Naive thymus-derived CD8-positive, alpha-beta T cell (primary cell): ENCODE measurements around the gene SCAMP3. TPM values are rescaled to one million over a fixed set of nuclear protein-coding genes. Genes with fewer than 3 reads are reported as not detected.
A peak's percentile ranks its signal among the peaks of the same experiment; 100 is the strongest.
"Not testable (repeated sequence)": the region's sequence is repeated elsewhere in the genome, so short reads cannot be mapped to it uniquely, and the experiment has no call there.

Experiments
- ATAC-seq, 2 donors: fragments of 150-1000 bp; cut with Tn5 transposase in 1 of 2; sonication (Bioruptor Pico), chemical (Tn5 transposase) in 1 of 2; 1 replicate in 1 of 2; 2 replicates in 1 of 2; pipeline ENCODE4 v1.10.0; 2021; ENCODE audit warnings: mild to moderate bottlenecking in 2 of 2, moderate library complexity in 2 of 2
- POLR2A ChIA-PET: fragments of 350-600 bp; sonication (Branson Sonifier 250); formaldehyde crosslinking; loops from one replicate; lab custom pipeline; 2021; ENCODE audit warnings: antibody characterized with exemption; lab: Charles Lee
- DNase-seq, 10 donors: peaks; one replicate each; pipeline versions ENCODE4 v3.0.0 to v3.0.0-alpha.2; 2020 to 2022
- H3K27ac Mint-ChIP-seq, 10 donors: one replicate each; pipeline ENCODE4 v1.8.0; 2020 to 2022; ENCODE audit warnings: mild to moderate bottlenecking in 10 of 10, mixed read lengths in 10 of 10, moderate library complexity in 4 of 10, inconsistent platforms in 1 of 10
- H3K27me3 Mint-ChIP-seq, 5 donors: one replicate each; pipeline ENCODE4 v1.8.0; 2021 to 2022; ENCODE audit warnings: mixed read lengths in 5 of 5
- H3K36me3 Mint-ChIP-seq, 3 donors: one replicate each; pipeline ENCODE4 v1.8.0; 2020 to 2022; ENCODE audit warnings: mixed read lengths in 3 of 3, mild to moderate bottlenecking in 2 of 3, inconsistent platforms in 1 of 3
- H3K4me1 Mint-ChIP-seq, 4 donors: one replicate each; pipeline ENCODE4 v1.8.0; 2021 to 2022; ENCODE audit warnings: mixed read lengths in 4 of 4
- H3K4me3 Mint-ChIP-seq, 10 donors: one replicate each; pipeline ENCODE4 v1.8.0; 2020 to 2022; ENCODE audit warnings: mild to moderate bottlenecking in 10 of 10, mixed read lengths in 10 of 10, moderate library complexity in 6 of 10, inconsistent platforms in 1 of 10
- H3K9me3 Mint-ChIP-seq, 9 donors: one replicate each; pipeline ENCODE4 v1.8.0; 2020 to 2022; ENCODE audit warnings: mixed read lengths in 9 of 9, mild to moderate bottlenecking in 3 of 9, inconsistent platforms in 1 of 9, moderate library complexity in 1 of 9
- polyA plus RNA-seq, 3 donors: library from polyadenylated mRNA; unstranded; fragments of 300-500 nt; fragmentation: Illumina TruSeq; gene quantifications; one replicate each; pipeline ENCODE4 v1.2.3, GENCODE V29; 2021
- total RNA-seq, 8 experiments: library from RNA in 2 of 8; stranded (reverse) in 2 of 8; gene quantifications; one replicate each; pipeline ENCODE4 v1.2.3 and lab custom pipeline; 2021 to 2026

SCAMP3 gene
- total and polyA plus RNA-seq, 5 experiments from 2014 or later, result 93.3 to 189 (median 124) TPM

- ATAC-seq, H3K27ac Mint-ChIP-seq, POLR2A ChIA-PET, DNase-seq, H3K27me3 Mint-ChIP-seq, H3K9me3 Mint-ChIP-seq: not testable (repeated sequence)
- Mint-ChIP-seq H3K4me3 (peak overlapping the region in 1 of 10 donors; percentile 24), H3K36me3 (peaks cover 0 to 38% (median 3%) of the 10 kb centered on the region in 3 donors), H3K4me1 (peaks cover 0 to 15% (median 7%) of the 10 kb centered on the region in 4 donors)
These were observed 26.8 kb downstream of the SCAMP3 start for GRCh38 chr1:155235375-155235774.

DNA sequence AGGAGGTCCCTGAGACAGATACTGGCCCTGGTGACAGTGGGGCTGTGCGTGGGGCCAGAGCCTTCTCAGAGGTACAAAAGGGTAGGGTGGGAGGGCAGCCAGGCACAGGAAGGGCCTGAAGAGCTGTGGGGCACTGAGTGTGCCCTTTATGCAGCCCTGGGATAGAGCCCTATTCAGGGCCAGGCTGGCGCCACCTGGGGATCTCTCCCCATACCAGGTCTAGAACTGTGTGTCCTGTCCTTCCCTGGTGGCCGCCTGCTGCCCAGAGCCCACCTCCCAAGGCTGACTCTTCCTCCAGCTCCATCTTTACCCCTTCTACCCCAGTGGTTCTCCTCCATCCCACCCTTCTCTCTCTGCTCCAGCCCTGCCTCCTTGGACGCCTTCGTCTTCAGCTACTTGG, 28.7 kb downstream of the SCAMP3 start:
- H3K27me3 Mint-ChIP-seq, H3K4me1 Mint-ChIP-seq, H3K4me3 Mint-ChIP-seq, H3K9me3 Mint-ChIP-seq, ATAC-seq, H3K27ac Mint-ChIP-seq, POLR2A ChIA-PET, DNase-seq: not testable (repeated sequence)
- H3K36me3 Mint-ChIP-seq, result peaks cover 0 to 27% (median 3%) of the 10 kb centered on the region in 3 donors

GRCh38 chr1:155232001-155232978, 29.9 kb downstream of the SCAMP3 start:
- DNase-seq, H3K4me3 Mint-ChIP-seq, H3K27me3 Mint-ChIP-seq, H3K9me3 Mint-ChIP-seq, ATAC-seq, POLR2A ChIA-PET: not testable (repeated sequence)
- Mint-ChIP-seq H3K27ac (peak overlapping the region in 2 of 10 donors; percentile 22 to 27), H3K36me3 (peaks cover 0 to 18% (median 3%) of the 10 kb centered on the region in 3 donors), H3K4me1 (peaks cover 0 to 11% (median 9%) of the 10 kb centered on the region in 4 donors)

GRCh38 chr1:155231302-155231701, 30.9 kb downstream of the SCAMP3 start:
- Mint-ChIP-seq H3K27ac (peak overlapping the region in 6 of 10 donors; percentile 6 to 78 (median 29)), H3K4me1 (peaks cover 3 to 21% (median 16%) of the 10 kb centered on the region in 4 donors)
- DNase-seq, H3K4me3 Mint-ChIP-seq, H3K9me3 Mint-ChIP-seq, POLR2A ChIA-PET, H3K36me3 Mint-ChIP-seq, H3K27me3 Mint-ChIP-seq, ATAC-seq: not testable (repeated sequence)

DNA sequence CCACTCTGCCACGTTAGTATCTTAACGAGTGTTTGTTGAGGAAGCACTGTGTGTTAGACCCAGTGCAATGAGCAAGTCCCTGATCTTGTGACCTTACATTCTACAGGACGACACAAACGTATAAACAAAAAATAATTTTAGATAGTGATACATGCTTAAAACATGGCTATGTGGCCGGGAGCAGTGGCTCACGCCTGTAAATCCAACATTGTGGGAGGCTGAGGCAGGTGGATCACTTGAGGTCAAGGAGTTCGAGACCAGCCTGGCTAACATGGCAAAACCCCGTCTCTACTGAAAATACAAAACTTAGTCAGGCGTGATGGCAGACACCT, 34.1 kb downstream of the SCAMP3 start:
- Mint-ChIP-seq H3K9me3 (no peaks in the 10 kb centered on the region), H3K36me3 (no peaks in the 10 kb centered on the region), H3K4me3 (peak overlapping the region; percentile 74 to 93 (median 87)), H3K4me1 (peaks cover 6 to 42% (median 24%) of the 10 kb centered on the region in 4 donors), H3K27ac (peak overlapping the region; percentile 84 to 98 (median 94)), H3K27me3 (no peaks in the 10 kb centered on the region)
- POLR2A ChIA-PET, result interaction anchor here (1.0 to 5.0 kb wide), 7 partner anchors 13 to 44 kb away, joined by 3 to 42 read pairs (median 6); partner anchors contain the start of genes MTX1 and THBS3
- ATAC-seq (no peak), DNase-seq (peak in 1 of 10 donors; percentile 17)

GRCh38 chr1:155227261-155228095, 34.7 kb downstream of the SCAMP3 start:
- H3K27ac Mint-ChIP-seq, result peak overlapping the region; percentile 84 to 98 (median 94)

GRCh38 chr1:155226910-155227260, 35.3 kb downstream of the SCAMP3 start:
- no peak for DNase-seq
- H3K4me1 Mint-ChIP-seq, result peaks cover 6 to 48% (median 24%) of the 10 kb centered on the region in 4 donors
- peaks cover 0 to 2% (median 0%) of the 10 kb centered on the region in 3 donors for H3K36me3 Mint-ChIP-seq
- POLR2A ChIA-PET, result interaction anchor here (0.9 to 5.0 kb wide), 11 partner anchors 14 to 53 kb away, joined by 3 to 42 read pairs (median 6); partner anchors contain the start of genes KRTCAP2, MTX1, THBS3 and TRIM46
- no peaks in the 10 kb centered on the region for H3K9me3 Mint-ChIP-seq
- ATAC-seq, result peak; percentile 5 to 23
- peak overlapping the region; percentile 84 to 98 (median 94) for H3K27ac Mint-ChIP-seq
- H3K4me3 Mint-ChIP-seq, result peak overlapping the region; percentile 74 to 93 (median 87)
- no peaks in the 10 kb centered on the region for H3K27me3 Mint-ChIP-seq

More at GRCh38 chr1:155227261-155228095, 34.7 kb downstream of the SCAMP3 start:
- Mint-ChIP-seq H3K9me3 (no peaks in the 10 kb centered on the region), H3K36me3 (no peaks in the 10 kb centered on the region), H3K4me1 (peaks cover 6 to 46% (median 24%) of the 10 kb centered on the region in 4 donors), H3K4me3 (peak overlapping the region; percentile 74 to 93 (median 87)), H3K27me3 (no peaks in the 10 kb centered on the region)
- ATAC-seq (peak; percentile 91 to 92), DNase-seq (peak; percentile 91 to 99 (median 98))
- POLR2A ChIA-PET, result interaction anchor here (0.9 to 5.0 kb wide), 11 partner anchors 14 to 54 kb away, joined by 3 to 42 read pairs (median 6); partner anchors contain the start of genes KRTCAP2, MTX1, THBS3 and TRIM46

GRCh38 chr1:155226188-155226909, 35.8 kb downstream of the SCAMP3 start:
- ATAC-seq, result peak; percentile 60 to 62
- H3K4me3 Mint-ChIP-seq, result peak overlapping the region; percentile 74 to 93 (median 87)
- peaks cover 0 to 2% (median 0%) of the 10 kb centered on the region in 3 donors for H3K36me3 Mint-ChIP-seq
- no peaks in the 10 kb centered on the region for H3K27me3 Mint-ChIP-seq
- H3K4me1 Mint-ChIP-seq, result peaks cover 6 to 48% (median 24%) of the 10 kb centered on the region in 4 donors
- H3K9me3 Mint-ChIP-seq, result no peaks in the 10 kb centered on the region
- DNase-seq, result peak; percentile 71 to 91 (median 81)
- H3K27ac Mint-ChIP-seq, result peak overlapping the region; percentile 84 to 98 (median 94)
- POLR2A ChIA-PET, result interaction anchor here (0.9 to 5.0 kb wide), 13 partner anchors 15 to 53 kb away, joined by 3 to 42 read pairs (median 7); partner anchors contain the start of genes KRTCAP2, MTX1, THBS3 and TRIM46

- Mint-ChIP-seq H3K27ac (peak overlapping the region in 6 of 10 donors; percentile 40 to 98 (median 86)), H3K4me1 (peaks cover 6 to 52% (median 24%) of the 10 kb centered on the region in 4 donors), H3K4me3 (peak overlapping the region in 1 of 10 donors; percentile 38)
- not testable (repeated sequence) for H3K9me3 Mint-ChIP-seq, H3K36me3 Mint-ChIP-seq, DNase-seq, ATAC-seq, H3K27me3 Mint-ChIP-seq
- POLR2A ChIA-PET, result interaction anchor here (1.7 to 5.0 kb wide), 4 partner anchors 16 to 31 kb away, joined by 8 to 27 read pairs (median 18); partner anchors contain the start of gene MTX1
These were observed 36.8 kb downstream of the SCAMP3 start for GRCh38 chr1:155225404-155225759.

GRCh38 chr1:155223047-155223446, 39.1 kb downstream of the SCAMP3 start:
- peak overlapping the region in 1 of 10 donors; percentile 59 for H3K27ac Mint-ChIP-seq
- peaks cover 0 to 2% (median 0%) of the 10 kb centered on the region in 3 donors for H3K36me3 Mint-ChIP-seq
- POLR2A ChIA-PET, result interaction anchor here (1.1 kb wide), 1 partner anchor 15 kb away, joined by 5 read pairs; the partner anchor contains the start of genes MTX1 and THBS3
- no peak for DNase-seq
- H3K9me3 Mint-ChIP-seq, result no peaks in the 10 kb centered on the region
- peaks cover 8 to 67% (median 32%) of the 10 kb centered on the region in 4 donors for H3K4me1 Mint-ChIP-seq
- H3K4me3 Mint-ChIP-seq, result no peak overlapping the region
- H3K27me3 Mint-ChIP-seq, result no peaks in the 10 kb centered on the region
- ATAC-seq, result no peak

DNA sequence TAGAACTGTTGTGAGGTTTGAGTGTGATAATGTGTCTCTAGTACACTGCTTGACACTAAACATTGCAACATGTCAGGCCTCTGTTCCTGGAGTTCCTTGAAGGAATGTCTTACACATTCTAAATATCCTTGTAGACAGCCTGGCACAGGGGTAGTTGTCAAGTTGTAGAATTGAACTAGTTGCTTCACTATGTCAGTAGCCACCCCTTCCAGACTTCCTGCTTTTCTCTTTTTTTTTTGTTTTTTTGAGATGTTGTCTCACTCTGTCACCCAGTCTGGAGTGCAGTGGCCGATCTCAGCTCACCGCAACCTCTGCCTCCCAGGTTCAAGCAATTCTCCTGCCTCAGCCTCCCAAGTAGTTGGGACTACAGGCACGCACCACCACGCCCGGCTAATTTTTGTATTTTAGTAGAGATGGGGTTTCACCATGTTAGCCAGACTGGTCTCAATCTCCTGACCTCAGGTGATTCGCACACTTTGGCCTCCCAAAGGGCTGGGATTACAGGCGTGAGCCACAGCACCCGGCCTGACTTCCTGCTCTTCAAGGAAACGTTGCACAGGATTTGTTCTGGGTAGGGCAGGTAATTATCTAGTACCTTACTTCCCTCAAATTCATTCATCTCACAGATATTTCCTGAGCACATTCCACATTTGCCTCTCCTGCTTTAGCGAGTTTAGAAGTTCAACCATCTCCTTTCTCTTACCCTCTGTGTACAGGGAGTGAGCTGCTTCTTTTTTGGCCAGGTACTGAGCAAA, 41.8 kb downstream of the SCAMP3 start:
- not testable (repeated sequence) for ATAC-seq, H3K9me3 Mint-ChIP-seq, H3K36me3 Mint-ChIP-seq, H3K4me3 Mint-ChIP-seq, H3K27me3 Mint-ChIP-seq, DNase-seq
- Mint-ChIP-seq H3K27ac (peak overlapping the region in 1 of 10 donors; percentile 7), H3K4me1 (peaks cover 2 to 43% (median 14%) of the 10 kb centered on the region in 4 donors)
- POLR2A ChIA-PET, result interaction anchor here (0.6 to 1.1 kb wide), 3 partner anchors 49 to 379 kb away, joined by 3 to 8 read pairs (median 3); no protein-coding TSS in a partner anchor
